Measurements from ENCODE around the gene OSBPL5.

DNA sequence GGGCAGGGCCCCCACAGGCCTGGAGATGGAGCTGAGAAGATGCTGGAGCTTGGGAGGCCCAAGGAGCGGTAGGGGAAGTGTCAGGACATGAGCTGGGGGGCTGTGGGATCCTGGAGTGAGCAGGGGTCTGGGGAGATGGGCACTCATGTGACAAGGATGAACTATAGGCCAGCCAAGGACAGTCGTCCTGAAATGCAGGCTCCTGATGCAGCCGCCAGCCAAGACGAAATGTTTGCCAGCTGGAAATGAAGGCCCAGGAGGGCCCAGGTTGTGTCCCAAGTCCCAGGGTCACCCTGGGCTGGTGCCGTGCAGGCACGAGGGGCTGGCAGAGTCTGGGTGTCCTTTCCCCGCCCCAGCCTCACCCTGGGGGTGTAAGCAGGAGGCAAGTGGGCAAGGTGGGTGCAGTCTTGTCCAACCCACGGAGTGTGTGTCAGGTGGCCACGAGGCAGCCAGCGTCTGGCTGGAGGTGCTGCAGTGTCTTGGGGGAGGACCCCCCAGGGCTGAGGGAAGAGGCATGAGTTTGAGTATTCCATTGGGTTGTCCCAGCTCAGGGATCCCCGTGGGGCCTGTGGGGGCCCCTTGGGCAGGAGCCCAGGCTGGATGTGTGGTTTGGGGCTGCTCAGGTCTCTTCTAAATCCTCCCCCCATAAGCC is 32.1 kb upstream of the OSBPL5 start:
- TF ChIP-seq, protein P1, sequence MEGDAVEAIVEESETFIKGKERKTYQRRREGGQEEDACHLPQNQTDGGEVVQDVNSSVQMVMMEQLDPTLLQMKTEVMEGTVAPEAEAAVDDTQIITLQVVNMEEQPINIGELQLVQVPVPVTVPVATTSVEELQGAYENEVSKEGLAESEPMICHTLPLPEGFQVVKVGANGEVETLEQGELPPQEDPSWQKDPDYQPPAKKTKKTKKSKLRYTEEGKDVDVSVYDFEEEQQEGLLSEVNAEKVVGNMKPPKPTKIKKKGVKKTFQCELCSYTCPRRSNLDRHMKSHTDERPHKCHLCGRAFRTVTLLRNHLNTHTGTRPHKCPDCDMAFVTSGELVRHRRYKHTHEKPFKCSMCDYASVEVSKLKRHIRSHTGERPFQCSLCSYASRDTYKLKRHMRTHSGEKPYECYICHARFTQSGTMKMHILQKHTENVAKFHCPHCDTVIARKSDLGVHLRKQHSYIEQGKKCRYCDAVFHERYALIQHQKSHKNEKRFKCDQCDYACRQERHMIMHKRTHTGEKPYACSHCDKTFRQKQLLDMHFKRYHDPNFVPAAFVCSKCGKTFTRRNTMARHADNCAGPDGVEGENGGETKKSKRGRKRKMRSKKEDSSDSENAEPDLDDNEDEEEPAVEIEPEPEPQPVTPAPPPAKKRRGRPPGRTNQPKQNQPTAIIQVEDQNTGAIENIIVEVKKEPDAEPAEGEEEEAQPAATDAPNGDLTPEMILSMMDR (conservative IDR thresholded peaks at IDR 0.05; ENCODE audit: low read length), result no peak
- TF ChIP-seq EZH2phosphoT487 (IDR thresholded peaks at IDR 0.05; ENCODE audit: borderline replicate concordance, low read depth, low read length), result no peak

Data from OCI-LY7 (cell line).